Left forelimb (tissue), 1 donor: Measurements from ENCODE around the gene NIP7.
"Not testable (repeated sequence)": the region's sequence is repeated elsewhere in the genome, so short reads cannot be mapped to it uniquely, and the experiment has no call there.

ENCODE experiments used
- DNase-seq: peaks from one replicate; pipeline ENCODE4 v3.0.0-alpha.2; 2018; ENCODE audit warnings: low spot score

Gene NIP7

DNA sequence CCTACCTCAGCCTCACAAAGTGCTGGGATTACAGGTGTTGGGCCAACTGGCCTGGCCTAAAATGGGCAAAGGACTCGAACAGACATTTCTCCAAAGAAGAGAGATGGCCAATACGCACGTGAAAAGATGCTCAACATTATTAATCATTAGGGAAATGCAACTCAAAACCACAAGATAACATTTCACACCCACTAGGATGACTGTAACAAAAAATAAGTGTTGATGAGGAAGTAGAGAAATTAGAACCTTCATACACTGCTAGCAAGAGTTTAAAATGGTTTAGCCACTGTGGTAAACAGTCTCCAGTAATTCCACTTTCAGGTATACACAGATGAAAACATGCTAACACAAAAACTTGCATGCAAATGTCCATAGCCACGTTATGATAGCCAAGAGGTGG lies 6.4 kb downstream of the NIP7 start:
- no peak for DNase-seq

DNA sequence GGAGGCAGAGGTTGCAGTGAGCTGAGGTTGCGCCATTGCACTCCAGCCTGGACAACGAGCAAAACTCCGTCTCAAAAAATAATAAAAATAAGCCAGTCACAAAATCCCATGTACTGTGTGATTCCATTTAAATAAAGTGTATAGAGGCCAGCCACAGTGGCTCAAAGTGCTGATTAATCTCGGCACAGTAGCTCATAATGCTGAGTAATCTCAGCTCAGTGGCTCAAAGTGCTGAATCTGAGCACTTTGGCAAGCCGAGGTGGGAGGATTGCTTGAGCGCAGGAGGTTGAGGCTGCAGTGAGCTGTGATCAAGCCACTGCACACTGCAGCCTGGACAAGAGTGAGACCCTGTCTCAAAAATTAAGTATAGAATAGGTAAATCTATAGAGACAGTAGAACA lies 7.1 kb downstream of the NIP7 start:
- no peak for DNase-seq

GRCh38 chr16:69348222-69348621 lies 8.7 kb downstream of the NIP7 start:
- DNase-seq, result no peak

DNA sequence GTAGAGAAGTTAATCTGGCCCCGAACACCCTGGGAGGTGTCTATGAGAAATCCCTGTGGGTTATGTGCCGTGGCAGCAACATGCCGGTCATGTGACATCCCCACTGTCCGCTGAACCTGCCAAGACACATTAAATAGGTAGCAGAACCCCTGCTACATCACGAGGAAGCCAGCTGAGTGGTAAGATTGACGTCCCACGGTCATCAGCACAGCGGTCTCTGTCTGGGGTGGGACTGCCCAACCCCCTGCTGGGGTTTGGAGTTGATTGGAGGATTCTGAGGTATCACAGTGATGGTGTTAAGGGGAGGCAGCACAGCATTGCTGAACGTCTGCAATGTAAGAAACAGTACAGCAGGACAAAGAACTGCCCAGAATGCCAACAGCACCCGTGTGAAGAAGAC lies 10.0 kb downstream of the NIP7 start:
- no peak for DNase-seq

DNA sequence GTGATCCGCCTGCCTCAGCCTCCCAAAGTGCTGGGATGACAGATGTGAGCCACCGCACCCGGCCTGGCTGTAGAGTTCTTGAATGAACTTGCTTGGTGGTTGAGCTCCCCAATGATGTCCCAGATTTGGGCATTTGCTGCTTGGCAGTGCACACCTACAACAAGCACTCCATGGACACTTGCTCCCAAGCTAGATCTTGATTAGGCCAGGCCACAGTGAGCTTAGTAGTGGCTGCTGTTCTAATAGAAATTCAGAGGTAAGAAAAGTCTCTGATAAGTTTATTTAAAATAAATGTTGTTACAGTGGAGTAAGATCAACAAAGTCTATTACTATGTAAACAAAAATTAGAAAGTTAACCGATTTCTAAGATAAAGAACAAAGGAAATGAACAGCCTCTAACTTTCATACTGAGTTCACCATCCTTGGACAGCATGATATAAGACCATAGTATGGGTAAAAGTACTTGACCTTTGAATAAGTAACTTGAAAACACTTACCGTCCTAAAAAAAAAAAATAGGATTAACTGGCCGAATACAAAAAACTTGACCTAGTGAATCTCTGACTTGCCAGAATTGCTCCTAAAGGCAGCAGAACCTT lies 11.1 kb downstream of the NIP7 start:
- DNase-seq, result no peak

DNA sequence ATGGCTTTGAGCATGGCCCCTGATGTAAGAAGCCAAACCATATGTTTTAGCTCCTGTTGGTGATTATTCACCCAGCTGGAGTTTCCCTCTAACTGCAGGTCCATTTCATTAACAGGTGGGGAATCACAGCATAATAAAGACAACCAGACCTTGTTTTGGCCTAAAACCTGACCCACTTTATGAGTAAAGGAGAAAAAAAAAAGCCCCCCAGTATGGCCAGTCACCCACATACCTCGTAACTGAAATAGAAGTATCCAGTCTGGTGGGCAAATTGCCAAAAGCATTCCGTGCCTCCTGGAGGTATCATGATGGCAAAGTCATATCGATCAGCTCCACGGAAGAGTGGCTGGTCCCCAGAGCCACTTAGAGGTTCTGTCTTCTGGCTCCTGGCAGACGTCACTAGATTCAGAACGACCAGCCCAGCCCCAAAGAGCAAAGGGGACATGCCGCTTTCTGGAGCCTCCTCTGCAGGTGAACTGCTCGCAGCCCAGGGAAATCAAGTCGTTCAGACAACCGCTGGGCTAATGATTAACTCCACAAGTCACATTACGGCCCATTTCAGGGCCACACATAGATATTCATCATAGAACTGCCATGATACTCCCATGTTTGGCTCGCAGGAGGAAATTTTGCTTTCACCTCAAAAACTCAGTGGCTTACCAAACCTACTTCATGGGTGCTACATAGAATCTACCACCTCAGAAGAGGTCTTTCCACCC lies 11.9 kb downstream of the NIP7 start, which contains the start of gene TMED6:
Gene TMED6, minus strand, starts transcription at position 478 of the 719 bp plus-strand sequence. Its CDS starts 33 bp downstream, at position 445.
- no peak for DNase-seq

- not testable (repeated sequence) for DNase-seq
Observed at GRCh38 chr16:69360070-69360469, 20.5 kb downstream of the NIP7 start.

DNA sequence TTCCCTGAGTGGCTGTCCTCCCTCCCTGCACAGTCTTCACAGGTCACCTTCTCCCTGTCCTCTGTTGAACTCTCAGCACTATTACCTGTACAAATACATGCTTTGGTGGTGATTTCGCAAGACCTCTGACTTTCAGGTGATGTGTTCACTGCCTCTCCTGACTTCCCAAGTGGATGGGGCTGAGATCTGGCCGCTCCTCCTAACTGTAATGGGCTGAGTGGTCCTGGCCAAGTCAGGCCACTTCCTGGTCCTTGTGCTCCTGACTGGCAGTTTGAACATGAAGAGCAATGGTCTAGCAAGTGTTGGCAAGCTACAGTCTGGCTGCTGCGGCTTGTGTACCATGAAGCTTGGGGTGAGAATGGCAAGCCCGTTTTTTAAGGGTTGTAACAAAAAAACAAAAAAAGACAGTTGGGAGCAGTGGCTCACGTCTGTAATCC lies 23.7 kb downstream of the NIP7 start:
- no peak for DNase-seq

GRCh38 chr16:69364088-69364487 lies 24.5 kb downstream of the NIP7 start:
- no peak for DNase-seq

DNA sequence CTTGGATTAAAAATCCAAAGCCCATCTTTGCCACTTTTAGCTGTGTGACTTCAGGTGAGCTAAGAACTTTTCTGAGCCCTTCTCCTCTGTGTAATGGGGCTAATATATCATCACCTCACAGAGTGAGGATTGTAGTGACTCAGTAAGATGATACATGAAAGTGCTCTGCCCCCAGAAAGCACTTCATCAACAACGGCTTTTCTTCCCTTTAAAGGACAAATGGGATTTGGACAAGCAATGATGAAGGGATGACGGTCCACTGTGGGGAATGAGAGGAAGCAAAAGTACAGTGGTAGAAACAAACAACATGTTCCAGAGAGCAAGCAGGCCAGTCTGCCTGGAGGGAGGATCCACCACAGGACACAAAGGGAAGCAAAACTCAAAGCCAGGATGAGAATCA lies 26.3 kb downstream of the NIP7 start:
- DNase-seq, result no peak

GRCh38 chr16:69366431-69366830 lies 26.9 kb downstream of the NIP7 start:
- no peak for DNase-seq

GRCh38 chr16:69367980-69368379 lies 28.4 kb downstream of the NIP7 start:
- no peak for DNase-seq

DNA sequence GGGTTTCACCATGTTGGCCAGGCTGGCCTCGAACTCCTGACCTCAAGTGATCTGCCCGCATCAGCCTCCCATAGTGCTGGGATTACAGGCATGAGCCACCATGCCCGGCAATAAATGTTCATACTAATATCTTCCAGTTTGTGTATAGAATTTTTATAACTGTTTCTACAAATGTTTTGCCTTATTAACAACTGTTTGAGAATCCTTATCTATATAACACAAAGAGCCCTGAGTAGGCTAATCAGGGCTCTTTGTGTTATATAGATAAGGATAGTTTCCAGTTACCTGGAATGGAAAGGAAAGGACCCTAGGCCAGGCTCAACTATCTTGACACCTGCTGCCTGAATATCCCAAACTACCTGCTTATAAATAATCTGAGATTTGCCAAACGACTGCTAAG lies 29.3 kb downstream of the NIP7 start:
- DNase-seq, result no peak

DNA sequence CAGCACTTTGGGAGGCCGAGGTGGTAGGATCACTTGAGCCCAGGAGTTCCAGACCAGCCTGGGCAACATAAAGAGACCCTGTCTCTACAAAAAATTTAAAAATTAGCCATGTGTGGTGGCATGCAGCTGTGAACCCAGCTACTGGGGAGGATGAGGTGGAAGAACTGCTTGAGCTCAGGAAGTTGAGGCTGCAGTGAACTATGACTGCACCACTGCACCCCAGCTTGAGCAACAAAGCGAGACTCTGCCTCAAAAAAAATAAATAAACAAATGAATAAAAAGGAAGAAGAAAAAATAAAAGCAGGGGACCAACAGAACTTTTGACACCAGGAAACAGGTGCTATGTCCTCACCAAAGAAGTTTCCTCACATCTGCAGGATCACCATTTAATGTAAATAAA lies 32.0 kb downstream of the NIP7 start:
- DNase-seq, result no peak

- no peak for DNase-seq
Observed at GRCh38 chr16:69373019-69373418, 33.4 kb downstream of the NIP7 start.

DNA sequence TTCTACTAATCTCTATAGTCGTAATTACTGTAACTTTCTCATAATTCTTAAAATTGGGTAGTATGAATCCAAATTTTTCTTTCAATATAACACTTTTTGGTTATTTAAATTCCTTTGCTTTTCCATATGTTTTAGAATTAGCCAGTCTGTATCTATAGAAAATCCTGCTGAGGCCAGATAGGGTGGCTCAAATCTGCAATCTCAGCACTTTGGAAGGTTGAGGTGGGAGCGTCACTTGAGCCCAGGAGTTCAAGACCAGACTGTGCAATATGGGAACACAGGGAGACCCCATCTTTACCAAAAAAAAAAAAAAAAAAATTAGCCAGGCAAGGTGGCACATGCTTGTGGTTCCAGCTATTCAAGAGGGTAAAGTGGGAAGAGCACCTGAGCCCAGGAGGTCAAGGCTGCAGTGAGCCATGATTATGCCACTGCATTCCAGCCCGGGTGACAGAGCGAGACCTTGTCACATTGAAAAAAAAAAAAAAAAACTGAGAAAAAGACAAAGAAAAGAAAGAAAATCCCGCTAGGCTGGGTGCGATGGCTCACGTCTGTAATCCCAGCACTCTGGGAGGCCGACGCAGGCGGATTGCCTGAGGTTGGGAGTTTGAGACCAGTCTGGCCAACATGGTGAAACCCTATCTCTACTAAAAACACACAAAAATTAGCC lies 37.0 kb downstream of the NIP7 start:
- DNase-seq, result no peak

GRCh38 chr16:69378036-69378435 lies 38.5 kb downstream of the NIP7 start:
- DNase-seq, result no peak

- no peak for DNase-seq
Observed at GRCh38 chr16:69378760-69379159, 39.2 kb downstream of the NIP7 start.

GRCh38 chr16:69381231-69381630 lies 41.7 kb downstream of the NIP7 start:
- DNase-seq, result no peak

DNA sequence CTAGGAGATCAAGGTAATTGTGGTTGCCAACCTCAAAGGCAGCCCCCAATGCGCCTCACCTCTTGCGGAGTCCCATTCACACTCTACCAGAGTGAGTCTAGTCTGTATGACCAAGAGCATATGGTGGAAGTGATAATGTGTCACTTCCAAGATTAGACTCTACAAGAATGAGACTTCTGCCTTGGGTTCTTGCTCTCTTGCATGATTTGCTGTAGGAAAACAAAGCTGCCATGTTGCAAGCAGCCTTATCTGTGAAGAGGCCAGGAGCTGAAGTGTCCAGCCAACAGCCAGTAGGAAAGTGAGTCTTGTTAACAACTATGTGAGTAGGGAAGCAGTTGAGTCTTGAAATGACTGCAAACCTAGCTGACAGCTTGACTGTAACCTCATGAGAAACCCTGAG lies 42.8 kb downstream of the NIP7 start:
- DNase-seq, result no peak

GRCh38 chr16:69384974-69385373 lies 45.4 kb downstream of the NIP7 start:
- no peak for DNase-seq

- DNase-seq, result no peak
Observed at GRCh38 chr16:69386596-69386995, 47.0 kb downstream of the NIP7 start.
